Stimulated activated CD8-positive, alpha-beta memory T cell treated with anti-CD3 and anti-CD28 coated beads, Interleukin-4, amount 100 ng/mL, for 4 hours (primary cell): ENCODE measurements around the gene IL11.
"Not testable (repeated sequence)": the region's sequence is repeated elsewhere in the genome, so short reads cannot be mapped to it uniquely, and the experiment has no call there.

Source experiments
- DNase-seq, 2 donors: peaks; one replicate each; pipeline ENCODE4 v3.0.0-alpha.2; 2020; ENCODE audit warnings: low read depth in 2 of 2, low spot score in 1 of 2

Gene IL11

DNA sequence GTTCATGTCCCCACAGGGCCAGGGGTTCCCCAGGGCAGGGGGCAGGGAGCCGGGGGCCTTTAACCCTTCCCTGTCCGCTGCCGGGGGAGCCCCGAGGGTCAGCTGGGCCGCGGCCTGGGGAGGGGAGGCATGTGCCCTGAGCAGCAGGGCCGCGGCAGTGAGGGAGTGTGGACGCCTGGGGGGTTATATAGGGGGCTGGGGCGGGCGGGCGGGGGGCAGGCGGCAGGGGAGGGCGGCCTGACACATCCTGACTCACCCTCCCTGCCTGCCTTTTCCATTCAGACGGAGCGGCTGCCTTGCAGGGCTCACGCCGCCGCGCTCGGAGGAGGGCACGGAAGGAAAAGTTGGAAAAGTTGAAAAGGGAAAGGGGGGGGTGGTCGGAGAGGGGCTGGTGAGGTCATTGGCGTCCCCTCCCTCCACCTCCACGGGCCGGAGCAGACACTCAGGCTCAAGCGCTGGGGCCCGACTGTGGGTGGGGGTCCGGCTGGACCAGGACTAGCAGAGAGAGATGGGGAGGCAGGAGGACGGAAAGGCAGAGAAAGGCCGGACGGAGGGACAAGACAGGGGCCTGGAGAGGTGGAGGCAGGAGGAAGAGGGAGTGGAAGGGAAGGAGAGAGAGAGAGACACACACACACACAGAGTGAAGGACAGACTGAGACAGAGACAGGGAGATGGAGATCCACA, at the start of gene IL11:
Gene IL11 (minus strand): TSS at position 159 of the 684 bp plus-strand sequence. CDS start 153 bp downstream, at position 6.
- DNase-seq, result no peak

DNA sequence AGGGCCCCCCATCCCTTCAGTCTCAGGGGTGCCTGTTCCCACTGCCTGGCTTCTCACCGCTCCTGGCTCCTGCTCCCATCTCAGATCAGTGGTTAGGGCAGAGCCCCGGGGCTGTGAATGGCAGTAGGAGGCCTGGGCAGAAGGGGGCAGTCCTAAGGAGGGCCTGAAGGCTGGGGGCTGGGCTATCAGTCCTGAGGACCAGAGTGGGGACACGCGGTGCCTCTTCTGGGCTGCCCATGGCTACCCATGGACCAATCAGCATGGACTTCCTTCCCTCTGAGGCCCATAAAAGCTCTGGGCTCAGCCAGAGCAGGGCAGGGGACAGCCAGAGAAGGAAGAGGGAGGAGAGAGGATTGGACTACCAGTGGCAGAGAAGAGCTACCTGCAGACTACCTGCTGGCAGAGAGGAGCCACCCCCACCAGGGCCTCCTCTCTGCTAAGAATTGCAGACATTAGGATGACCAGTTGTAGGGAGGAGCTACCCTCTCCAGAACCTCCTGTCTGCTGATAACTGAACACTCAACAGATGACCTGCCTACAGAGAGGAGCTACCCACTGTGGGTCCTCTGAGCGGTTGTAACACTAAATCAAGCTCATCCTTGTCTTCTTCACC, 49.5 kb upstream of the IL11 start:
- DNase-seq, result no peak

DNA sequence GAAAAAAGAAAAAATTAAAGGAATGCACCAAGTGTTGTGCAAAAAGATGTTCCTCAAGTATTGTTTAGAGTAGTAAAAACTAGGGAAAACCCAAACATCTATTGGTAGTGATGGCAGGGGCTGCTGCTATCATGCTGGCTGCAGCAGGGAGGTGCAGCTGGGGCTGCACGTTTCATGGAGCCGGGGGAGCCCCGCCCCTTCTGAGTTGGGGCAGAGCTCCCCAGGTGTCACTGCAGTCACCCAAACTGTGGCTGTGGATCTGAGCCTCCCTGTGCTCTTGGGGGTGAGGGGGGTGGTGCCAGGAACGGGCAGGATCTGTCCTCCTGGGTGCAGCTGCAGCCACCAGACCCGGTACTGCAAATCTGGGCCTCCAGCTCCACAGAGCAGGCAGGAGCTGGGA, 48.8 kb upstream of the IL11 start:
- DNase-seq, result no peak

DNA sequence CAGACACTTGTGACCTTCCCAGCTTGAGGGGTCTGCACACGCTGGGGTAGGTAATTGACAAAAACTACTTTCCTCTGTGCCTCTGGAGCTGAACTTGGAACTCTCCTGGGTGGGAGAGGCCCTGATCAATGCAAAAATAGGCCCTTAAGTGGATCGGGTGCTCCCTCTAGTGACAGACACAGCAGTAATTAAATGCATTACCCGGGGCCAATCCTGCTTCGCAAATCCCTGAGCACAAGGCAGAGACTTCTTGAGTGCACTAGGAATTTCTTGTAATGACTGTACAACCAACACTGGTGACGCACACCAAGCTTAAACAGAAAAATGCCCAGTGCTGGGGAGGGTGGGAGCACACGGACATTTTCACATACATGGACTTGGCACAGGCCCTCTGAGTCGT, 47.9 kb upstream of the IL11 start:
- no peak for DNase-seq

DNA sequence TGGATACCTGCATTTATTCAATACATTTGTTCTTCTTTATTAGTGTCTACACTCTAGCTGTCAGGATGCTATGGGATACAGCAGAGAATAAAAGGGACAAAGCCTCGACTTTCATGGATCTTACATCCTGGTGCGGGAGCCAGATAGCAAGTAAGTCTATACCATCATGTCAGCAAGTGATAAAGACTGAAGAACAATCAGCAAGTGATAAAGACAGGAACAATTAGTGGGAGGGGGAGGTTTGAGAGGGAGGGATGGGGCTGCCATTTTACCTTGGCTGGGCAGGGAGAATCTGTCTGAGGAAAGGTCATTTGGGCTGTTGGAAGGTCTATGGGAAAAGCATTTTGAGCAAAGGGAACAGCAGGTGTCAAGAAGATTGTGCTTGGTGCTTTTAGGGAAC, 39.9 kb upstream of the IL11 start:
- DNase-seq, result no peak

DNA sequence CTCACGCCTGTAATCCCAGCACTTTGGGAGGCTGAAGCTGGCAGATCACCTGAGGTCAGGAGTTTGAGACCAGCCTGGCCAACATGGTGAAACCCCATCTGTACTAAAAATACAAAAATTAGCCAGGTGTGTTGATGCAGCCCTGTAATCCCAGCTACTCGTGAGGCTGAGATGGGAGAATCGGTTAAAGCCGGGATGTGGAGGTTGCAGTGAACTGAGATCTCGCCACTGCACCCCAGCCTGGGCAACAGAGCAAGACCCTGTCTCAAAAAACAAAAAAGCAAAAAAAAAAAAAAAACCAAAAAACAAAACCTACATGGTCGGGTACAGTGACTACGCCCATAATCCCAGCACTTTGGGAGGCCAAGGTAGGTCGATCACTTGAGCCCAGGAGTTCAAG, 38.9 kb upstream of the IL11 start:
- not testable (repeated sequence) for DNase-seq

DNA sequence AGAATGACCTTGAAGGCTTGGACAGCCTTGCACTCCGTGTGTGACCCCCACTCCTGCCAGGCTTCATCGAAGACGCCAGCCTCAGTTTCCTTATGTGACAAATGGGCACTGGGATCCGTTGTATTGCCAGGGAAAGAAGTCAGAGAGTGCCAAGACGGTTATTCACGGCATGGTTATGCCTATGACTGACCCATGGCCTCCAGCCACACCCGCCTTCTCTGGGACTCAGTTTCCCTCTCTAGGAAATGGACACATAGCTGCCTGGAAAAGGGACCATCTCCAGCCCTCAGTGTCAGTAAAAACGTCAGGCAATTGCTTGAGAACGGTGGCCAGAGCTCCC, 38.2 kb upstream of the IL11 start:
- no peak for DNase-seq

DNA sequence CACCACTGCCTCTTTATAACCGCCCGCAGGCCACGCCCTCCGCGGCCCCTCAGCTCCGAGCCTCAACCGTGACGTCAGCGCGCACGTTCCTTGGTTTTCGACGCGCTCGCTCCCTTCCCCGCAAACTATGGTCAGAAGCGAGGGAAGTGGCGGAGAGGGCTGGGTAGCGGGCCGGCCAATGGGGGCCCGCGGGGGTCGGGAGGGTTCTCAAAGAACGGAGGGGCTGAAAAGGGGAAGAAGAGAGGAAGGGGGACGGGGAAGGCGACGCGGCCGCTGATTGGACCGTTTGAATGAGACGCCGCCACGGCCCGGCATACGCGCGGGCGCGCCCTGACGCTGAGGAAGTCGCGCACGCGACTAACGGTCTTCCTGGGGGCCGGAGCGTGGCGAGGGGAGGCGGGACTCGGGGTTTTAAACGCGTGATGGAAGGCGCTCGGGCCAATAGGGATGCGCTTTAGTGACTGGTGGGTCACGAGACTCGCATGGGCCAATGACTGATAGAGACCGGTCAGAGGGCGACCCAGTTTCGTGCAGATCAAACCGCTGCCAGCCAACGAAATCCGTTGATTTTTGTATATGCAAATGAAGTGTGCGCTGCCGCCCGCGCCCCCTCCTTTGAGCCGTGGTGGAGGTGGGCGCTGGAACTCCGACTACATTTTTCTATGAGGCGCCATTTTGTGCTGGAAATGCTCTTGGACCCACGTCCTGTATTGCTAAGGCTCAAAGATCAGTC, 37.7 kb upstream of the IL11 start:
- DNase-seq, result peak; percentile 88 to 95

DNA sequence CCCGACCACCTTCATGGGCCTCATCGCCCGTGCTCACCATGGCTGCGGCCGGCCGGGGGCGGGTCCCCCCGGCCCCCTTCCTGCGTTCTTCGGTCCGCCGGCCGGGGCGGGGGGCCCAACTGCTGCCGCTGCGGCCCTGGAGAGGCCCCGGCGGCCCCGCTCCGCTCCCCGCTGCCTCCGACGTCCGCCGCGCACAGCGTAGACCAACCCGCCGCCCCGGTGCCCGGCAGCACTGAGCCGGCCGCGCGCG, 37.2 kb upstream of the IL11 start, which contains the start of gene UBE2S:
Gene UBE2S (minus strand): TSS at position 239 of the 250 bp plus-strand sequence. CDS start 199 bp downstream, at position 40.
- DNase-seq, result not testable (repeated sequence)

DNA sequence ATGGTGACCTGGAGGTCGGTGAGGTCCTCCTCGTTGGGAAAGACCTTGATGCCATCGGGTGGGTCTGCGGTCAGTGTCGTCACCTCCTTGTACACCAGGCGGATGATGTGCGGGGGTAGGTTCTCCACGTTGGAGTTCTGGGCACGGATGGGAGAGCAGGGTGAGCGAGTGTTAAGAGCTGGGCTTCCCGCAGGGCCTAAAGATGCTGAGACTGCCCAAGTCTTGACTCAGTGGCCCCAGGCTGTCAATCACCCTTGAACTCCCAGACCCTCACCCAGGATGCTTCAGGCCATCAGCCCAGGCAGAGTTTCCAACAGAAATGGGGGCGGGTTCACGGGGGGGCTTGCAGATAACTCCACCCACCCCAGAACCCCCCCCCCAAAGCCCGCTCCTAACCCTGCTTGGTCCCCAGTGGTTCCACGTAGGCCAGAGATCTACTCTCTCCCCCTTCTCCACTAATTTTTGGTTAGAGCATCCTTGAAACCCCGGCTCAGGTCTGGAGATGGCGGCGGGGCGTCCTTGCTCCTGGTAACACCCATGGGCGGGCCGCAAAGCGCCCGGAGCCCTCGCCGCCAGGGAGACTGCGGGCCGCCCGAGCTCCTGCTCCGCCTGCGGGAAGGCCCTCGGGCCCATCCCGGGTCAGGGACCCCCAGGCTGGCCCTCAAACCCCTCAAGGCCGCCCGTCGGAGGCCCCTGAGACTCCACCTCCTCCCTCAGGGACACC, 36.7 kb upstream of the IL11 start:
- no peak for DNase-seq

DNA sequence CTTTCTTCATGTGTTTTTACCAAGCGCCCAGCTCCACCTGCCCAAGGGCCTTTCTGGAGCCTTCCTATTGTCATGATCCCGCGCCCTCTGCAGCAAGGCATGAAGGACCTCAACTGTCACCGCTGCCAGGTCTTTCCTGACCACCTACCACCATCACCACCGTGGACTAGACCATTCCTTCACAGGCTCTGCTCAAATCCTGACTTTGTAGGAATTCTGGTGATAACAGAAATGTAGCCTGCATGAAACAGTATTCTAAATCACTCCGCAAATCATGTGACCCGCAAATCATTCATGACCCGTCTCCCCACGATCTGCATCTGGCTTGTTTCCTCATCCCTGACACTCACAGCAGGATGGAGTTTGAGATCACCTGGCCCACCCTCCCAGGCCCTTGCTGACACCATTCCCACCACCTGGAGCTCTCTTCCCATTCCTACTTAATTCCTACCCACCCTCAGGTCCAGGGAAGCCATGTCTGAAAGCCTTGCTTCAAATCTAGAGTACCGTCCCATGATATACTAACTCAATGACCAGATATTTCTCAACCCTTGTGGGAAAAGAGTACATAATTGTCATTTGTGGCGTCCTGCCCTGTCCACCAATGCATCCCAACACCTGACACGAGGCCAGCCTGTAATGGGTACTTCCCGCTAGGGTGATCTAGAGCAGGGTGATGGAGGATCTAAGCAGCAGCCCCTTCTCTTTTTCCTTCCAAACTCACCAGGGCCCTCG, 36.0 kb upstream of the IL11 start:
- no peak for DNase-seq

DNA sequence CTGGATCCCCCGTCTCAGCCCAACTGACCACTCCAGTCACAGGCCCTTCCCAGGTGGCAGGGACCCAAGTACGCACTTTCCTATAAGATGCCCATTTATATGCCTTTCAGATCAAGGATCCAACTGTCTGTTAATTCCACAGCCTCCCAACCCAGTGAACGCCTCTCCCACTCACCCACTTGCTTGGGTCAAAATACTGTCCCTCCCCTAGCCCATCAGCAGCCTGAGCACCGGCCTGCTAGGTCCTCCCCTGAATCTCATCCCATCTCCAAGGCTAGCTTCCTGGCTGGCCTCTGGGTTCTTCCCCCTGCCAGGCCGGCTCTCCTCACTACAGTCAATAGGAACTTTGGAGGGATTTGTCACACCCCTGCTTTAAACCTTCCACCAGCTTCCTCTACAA, 35.4 kb upstream of the IL11 start:
- no peak for DNase-seq

DNA sequence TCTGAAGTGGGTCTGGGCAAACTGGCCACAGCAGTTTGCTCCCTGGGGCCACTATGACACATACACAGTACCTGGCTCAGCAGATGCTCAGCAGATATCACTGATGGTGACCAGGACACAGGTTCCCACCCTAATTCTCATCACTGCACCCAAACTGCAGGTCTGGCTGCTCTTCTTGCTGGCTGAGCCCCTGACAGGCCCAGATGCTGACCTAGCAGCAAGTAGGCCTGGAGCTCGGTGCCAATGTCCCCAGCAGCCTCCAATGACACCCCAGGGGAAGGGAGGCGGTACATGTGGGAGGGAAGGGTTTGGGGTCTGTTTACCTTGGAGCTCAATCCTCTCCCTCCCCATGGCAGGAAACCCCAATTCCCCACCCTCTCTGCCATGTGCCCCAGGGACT, 32.2 kb upstream of the IL11 start:
- DNase-seq, result no peak

DNA sequence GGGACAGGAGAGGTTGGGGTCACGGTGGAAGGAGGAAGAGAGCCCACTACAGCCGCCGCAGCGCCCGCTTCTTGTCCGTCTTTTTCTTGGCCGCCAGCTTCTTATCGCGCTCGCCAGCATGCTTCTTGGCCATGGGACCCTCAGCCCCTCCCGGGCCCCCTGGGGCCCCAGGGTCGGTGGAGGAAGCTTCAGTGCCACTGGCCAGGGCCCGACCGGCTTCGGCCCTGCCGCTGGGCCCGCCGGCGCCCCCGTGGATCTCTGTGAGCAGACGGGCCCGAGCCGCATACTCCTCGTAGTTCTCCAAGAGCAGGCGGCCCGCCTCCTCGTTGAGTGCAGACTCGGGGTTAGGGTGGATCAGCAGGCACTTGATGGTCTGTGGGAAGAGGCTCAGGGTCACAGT, 31.1 kb upstream of the IL11 start:
- DNase-seq, result not testable (repeated sequence)

DNA sequence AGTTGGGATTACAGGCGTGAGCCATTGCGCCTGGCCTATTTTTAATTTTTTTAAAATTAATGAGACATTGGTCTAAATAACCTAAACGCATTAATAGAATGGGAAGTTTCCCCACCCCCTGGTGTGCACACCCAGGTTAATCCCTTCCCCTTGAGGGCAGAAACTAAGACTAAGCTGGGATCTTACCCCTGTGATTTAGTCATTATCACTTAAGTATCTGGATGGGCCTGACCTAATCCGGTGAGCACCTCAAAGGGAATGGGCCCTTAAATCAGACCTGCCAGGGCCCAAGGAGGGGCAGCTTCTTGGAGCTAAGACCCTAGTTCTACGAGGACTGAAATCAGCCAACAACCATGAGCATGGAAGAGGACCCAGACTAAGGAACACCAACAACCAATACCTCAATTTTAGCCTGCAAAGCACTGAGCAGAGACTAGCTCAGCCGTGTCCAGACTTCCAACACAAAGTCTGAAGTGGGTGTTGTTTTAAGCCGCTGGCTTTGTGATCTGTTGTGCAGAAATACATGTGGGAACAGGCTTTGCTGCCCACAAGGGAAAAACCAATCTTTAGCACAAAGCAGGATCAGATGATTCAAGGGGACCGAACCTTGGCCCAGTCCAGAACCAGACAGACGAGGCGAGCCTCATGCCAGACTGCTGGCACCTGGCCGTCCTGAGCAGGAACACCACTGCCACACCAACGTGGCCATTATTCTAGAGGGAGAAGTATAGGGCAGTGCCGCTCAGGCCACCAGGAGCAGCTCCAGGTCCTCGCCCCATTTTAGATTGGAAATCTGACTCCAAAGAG, 30.2 kb upstream of the IL11 start:
- no peak for DNase-seq

DNA sequence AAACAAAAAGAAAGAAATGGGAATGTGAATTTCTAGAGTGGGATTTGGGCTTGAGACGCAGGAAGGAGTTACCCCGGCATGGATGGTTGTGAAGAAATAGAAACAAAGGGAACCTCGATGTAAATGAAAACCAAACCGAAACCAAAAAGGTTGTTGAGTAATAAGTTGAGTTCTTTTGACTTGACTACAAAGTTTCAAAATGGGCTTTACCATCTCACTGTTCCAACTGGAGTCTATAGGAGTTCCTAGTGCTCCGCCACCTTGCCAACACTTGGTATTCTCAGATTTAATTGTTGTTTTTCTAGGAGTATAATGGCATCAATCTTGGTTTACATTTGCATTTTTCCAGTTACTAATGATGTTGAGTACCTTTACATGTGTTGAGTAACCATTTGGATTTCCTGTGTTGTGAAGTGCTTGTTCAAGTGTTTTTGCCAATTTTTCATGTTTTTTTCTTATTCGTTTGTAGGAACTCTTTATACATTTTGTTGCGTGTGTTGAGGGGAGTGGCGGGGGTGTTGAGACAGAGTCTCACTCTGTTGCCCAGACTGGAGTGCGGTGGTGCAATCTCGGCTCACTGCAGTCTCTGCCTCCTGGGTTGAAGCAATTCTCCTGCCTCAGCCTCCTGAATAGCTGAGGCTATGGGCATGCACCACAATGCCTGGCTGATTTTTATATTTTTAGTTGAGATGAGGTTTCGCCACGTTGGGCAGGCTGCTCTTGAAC, 28.1 kb upstream of the IL11 start:
- no peak for DNase-seq

DNA sequence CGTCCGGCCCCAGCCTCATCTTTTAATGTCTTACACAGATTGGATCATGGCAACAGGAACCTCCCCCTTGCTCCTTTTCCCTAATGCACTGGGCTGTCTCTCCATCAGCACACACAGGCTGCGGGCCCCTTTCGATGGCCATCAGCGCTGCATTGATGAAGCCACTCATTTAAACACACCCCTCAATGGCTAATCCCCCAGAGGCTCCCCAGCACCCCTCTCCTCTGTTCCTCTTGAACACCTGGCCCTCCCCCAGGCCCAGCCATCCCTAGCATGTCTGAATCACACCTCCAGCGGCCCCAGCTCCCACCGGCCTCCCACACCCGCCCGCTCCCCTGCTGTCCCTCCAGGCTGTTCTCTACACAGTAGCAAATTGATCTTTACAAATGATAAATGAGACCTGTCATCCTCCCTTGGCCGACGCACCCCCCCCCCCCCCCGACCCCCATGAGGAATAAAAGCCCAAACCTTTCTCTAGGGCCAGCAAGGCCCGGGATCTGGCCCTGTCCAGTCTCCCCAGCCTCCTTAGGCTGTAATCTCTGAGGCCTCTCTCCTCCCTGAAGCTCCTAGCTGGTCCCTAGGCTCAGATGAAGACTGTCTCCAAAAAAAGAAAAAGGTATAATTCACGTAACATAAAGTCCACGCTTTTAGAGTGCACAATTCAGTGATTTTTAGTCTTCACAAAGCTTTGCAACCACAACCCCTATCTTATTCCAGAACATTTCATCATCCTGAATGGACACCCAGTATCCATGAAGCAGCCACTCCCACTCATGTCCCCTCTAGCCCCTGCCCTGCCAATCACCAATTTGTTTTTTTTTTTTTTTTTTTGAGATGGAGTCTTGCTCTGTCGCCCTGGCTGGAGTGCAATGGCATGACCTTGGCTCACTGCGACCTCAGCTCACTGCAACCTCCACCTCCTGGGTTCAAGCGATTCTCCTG, 22.8 kb upstream of the IL11 start:
- DNase-seq, result no peak

DNA sequence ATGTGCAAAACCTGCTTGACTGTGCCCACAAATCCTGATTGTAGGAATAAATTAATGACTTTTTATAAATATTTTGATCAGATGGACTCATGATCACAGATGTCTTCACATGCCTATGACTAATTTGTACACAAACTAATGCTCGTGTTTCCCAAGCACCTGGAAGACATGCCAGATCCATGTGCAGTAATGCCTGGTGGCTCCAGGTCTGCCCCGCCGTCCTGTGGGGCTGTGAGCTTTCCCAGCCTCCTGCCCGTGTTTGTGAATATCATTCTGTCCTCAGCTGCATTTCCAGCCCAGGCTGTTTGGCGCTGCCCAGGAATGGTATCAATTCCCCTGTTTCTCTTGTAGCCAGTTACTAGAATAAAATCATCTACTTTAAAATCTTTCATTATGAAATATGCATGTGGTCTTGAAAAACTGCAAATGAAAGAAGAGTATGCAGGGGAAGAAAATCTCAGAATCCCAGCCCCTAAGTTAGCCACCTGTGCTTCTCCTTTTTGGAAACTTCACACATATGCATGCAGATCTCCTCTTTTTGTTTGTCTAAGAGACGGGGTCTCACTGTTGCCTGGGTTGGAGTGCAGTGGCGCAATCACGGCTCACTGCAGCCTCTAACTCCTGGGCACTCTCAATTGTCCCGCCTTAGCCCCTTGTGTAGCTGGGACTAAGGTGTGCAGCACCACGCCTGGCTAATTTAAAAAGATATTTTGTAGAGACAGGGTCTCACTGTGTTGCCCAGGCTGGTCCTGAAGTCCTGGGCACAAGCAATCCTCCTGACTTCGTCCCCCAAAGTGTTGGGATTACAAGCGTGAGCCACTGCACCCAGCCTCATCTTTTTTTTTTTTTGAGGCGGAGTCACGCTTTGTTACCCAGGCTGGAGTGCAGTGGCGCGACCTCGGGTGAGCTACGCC, 21.7 kb upstream of the IL11 start:
- DNase-seq, result no peak
